Activated CD4-positive, alpha-beta T cell treated with anti-CD3 and anti-CD28 coated beads, Interleukin-2, amount 50 U/mL, for 24 hours (primary cell): Measurements from ENCODE around the gene CREG2.

Experiments used
- DNase-seq, 2 donors: peaks; one replicate each; pipeline ENCODE4 v3.0.0-alpha.2; 2020; ENCODE audit warnings: low read depth in 1 of 2, low spot score in 1 of 2

CREG2 gene

GRCh38 chr2:101410114-101410513 lies 22.8 kb upstream of the CREG2 start:
- no peak for DNase-seq

- DNase-seq: no peak
Measured at GRCh38 chr2:101409699-101410098, 22.4 kb upstream of the CREG2 start.

GRCh38 chr2:101408925-101409324 lies 21.6 kb upstream of the CREG2 start:
- DNase-seq: no peak

GRCh38 chr2:101405351-101405899 lies 18.1 kb upstream of the CREG2 start:
- DNase-seq: no peak

GRCh38 chr2:101403745-101404144 lies 16.4 kb upstream of the CREG2 start:
- no peak for DNase-seq

GRCh38 chr2:101402630-101403029 lies 15.3 kb upstream of the CREG2 start:
- no peak for DNase-seq

GRCh38 chr2:101401906-101402305 lies 14.6 kb upstream of the CREG2 start:
- no peak for DNase-seq

GRCh38 chr2:101401326-101401665 lies 14.0 kb upstream of the CREG2 start:
- no peak for DNase-seq

GRCh38 chr2:101400506-101401325 lies 13.4 kb upstream of the CREG2 start:
- DNase-seq: no peak

GRCh38 chr2:101400048-101400447 lies 12.7 kb upstream of the CREG2 start:
- DNase-seq: no peak

- DNase-seq: no peak
Measured at GRCh38 chr2:101399021-101399799, 11.9 kb upstream of the CREG2 start.

- DNase-seq: no peak
Measured at GRCh38 chr2:101398116-101398821, 11.0 kb upstream of the CREG2 start.

GRCh38 chr2:101396316-101396717 lies 9.0 kb upstream of the CREG2 start:
- DNase-seq: no peak

- no peak for DNase-seq
Measured at GRCh38 chr2:101395545-101396315, 8.4 kb upstream of the CREG2 start.

GRCh38 chr2:101388232-101388631 lies 929 bp upstream of the CREG2 start:
- DNase-seq: no peak

GRCh38 chr2:101386599-101387150 lies 628 bp downstream of the CREG2 start:
- DNase-seq: no peak

- DNase-seq: no peak
Measured at GRCh38 chr2:101383016-101383541, 4.2 kb downstream of the CREG2 start.

GRCh38 chr2:101382442-101382841 lies 4.9 kb downstream of the CREG2 start:
- DNase-seq: no peak

GRCh38 chr2:101380376-101380775 lies 6.9 kb downstream of the CREG2 start:
- DNase-seq: no peak

GRCh38 chr2:101379091-101379490 lies 8.2 kb downstream of the CREG2 start:
- DNase-seq: no peak
